ENCODE data around the gene IGF2BP2.

Gene IGF2BP2

DNA sequence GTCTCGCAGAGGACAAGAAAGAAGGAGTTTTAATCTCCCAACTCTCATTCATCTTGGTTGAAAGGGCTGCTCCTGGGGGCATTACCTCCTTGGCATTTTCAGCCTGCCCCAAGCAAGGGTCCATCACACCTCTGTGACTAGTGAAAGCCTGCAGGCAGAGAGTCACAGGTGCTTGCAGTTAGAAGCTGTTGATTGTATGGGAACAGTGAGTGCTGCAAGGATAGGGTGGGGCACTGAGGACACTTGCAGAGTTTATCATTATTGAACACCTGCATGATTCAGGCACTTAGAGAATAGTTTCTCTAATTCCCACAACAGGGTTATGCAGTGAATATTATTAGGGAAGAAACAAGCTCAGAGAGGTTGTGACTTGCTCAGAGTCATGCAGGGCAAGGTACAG lies 41.7 kb upstream of the IGF2BP2 start:
- H3K36me3 ChIP-seq (ENCODE audit: control insufficient read depth in 1 of 2, insufficient read depth in 2 of 2, low read length in 2 of 2), result no peaks in the 10 kb centered on the region
- H3K4me2 ChIP-seq (ENCODE audit: low read length), result no peak overlapping the region
- no peak overlapping the region for H2AFZ ChIP-seq (ENCODE audit: insufficient read depth, low read length, poor library complexity)
- H4K91ac ChIP-seq (ENCODE audit: low read depth, low read length), result no peak overlapping the region
- WGBS (ENCODE audit: extremely low coverage, insufficient coverage, insufficient read length), result no CpG with 5 or more reads among the region's 1 CpG
- no peaks in the 10 kb centered on the region for H3K4me1 ChIP-seq (ENCODE audit: control insufficient read depth in 1 of 2, insufficient read depth in 2 of 2, low read length in 2 of 2)
- H3K27me3 ChIP-seq (ENCODE audit: insufficient read depth, low read length), result no peaks in the 10 kb centered on the region
- H2BK120ac ChIP-seq (ENCODE audit: insufficient read depth, low read length, poor library complexity), result no peak overlapping the region
- no peaks in the 10 kb centered on the region for H3K79me1 ChIP-seq (ENCODE audit: low read length)
- no peak overlapping the region for H3K23ac ChIP-seq (ENCODE audit: low read length)
- no peak overlapping the region for H3K4ac ChIP-seq (ENCODE audit: low read depth, low read length)
- no peak overlapping the region for H3K4me3 ChIP-seq (ENCODE audit: low read depth, low read length)
- no peak overlapping the region for H3K18ac ChIP-seq (ENCODE audit: low read length)
- H2BK5ac ChIP-seq (ENCODE audit: low read depth, low read length, poor library complexity), result no peak overlapping the region
- no peak overlapping the region for H4K8ac ChIP-seq (ENCODE audit: low read depth, low read length)
- H3K79me2 ChIP-seq (ENCODE audit: control insufficient read depth, insufficient read depth, low read length, poor library complexity), result no peaks in the 10 kb centered on the region
- H4K12ac ChIP-seq (ENCODE audit: low read depth, low read length), result no peak overlapping the region
- H3K9ac ChIP-seq (ENCODE audit: low read length), result no peak overlapping the region
- no peak overlapping the region for H3K27ac ChIP-seq (ENCODE audit: low read depth, low read length)
- DNase-seq, result no peak
- H3K14ac ChIP-seq (ENCODE audit: low read length), result no peak overlapping the region
- no peaks in the 10 kb centered on the region for H3K9me3 ChIP-seq (ENCODE audit: insufficient read depth, low read depth, low read length)
- no peak overlapping the region for H2AK5ac ChIP-seq (ENCODE audit: low read length)
- no peak overlapping the region for H2BK12ac ChIP-seq (ENCODE audit: low read length)

GRCh38 chr3:185865247-185865646 lies 40.4 kb upstream of the IGF2BP2 start:
- no peaks in the 10 kb centered on the region for H3K79me2 ChIP-seq (ENCODE audit: control insufficient read depth, insufficient read depth, low read length, poor library complexity)
- no peak overlapping the region for H3K4ac ChIP-seq (ENCODE audit: low read depth, low read length)
- H3K18ac ChIP-seq (ENCODE audit: low read length), result no peak overlapping the region
- no peak overlapping the region for H2BK5ac ChIP-seq (ENCODE audit: low read depth, low read length, poor library complexity)
- no peak overlapping the region for H4K8ac ChIP-seq (ENCODE audit: low read depth, low read length)
- no peak overlapping the region for H3K4me2 ChIP-seq (ENCODE audit: low read length)
- no peak for DNase-seq
- no peaks in the 10 kb centered on the region for H3K36me3 ChIP-seq (ENCODE audit: control insufficient read depth in 1 of 2, insufficient read depth in 2 of 2, low read length in 2 of 2)
- no peaks in the 10 kb centered on the region for H3K4me1 ChIP-seq (ENCODE audit: control insufficient read depth in 1 of 2, insufficient read depth in 2 of 2, low read length in 2 of 2)
- no peak overlapping the region for H2BK120ac ChIP-seq (ENCODE audit: insufficient read depth, low read length, poor library complexity)
- H3K23ac ChIP-seq (ENCODE audit: low read length), result no peak overlapping the region
- no peak overlapping the region for H4K91ac ChIP-seq (ENCODE audit: low read depth, low read length)
- no peak overlapping the region for H3K4me3 ChIP-seq (ENCODE audit: low read depth, low read length)
- WGBS (ENCODE audit: extremely low coverage, insufficient coverage, insufficient read length), result no CpG with 5 or more reads among the region's 1 CpG
- no peak overlapping the region for H3K27ac ChIP-seq (ENCODE audit: low read depth, low read length)
- H2AK5ac ChIP-seq (ENCODE audit: low read length), result no peak overlapping the region
- H3K27me3 ChIP-seq (ENCODE audit: insufficient read depth, low read length), result no peaks in the 10 kb centered on the region
- H2AFZ ChIP-seq (ENCODE audit: insufficient read depth, low read length, poor library complexity), result no peak overlapping the region
- no peak overlapping the region for H3K9ac ChIP-seq (ENCODE audit: low read length)
- H3K79me1 ChIP-seq (ENCODE audit: low read length), result no peaks in the 10 kb centered on the region
- no peaks in the 10 kb centered on the region for H3K9me3 ChIP-seq (ENCODE audit: insufficient read depth, low read depth, low read length)
- H3K14ac ChIP-seq (ENCODE audit: low read length), result no peak overlapping the region
- no peak overlapping the region for H4K12ac ChIP-seq (ENCODE audit: low read depth, low read length)
- H2BK12ac ChIP-seq (ENCODE audit: low read length), result no peak overlapping the region

- Histone ChIP-seq H3K79me2 (ENCODE audit: control insufficient read depth, insufficient read depth, low read length, poor library complexity) (no peaks in the 10 kb centered on the region), H3K79me1 (ENCODE audit: low read length) (no peaks in the 10 kb centered on the region), H2BK5ac (ENCODE audit: low read depth, low read length, poor library complexity) (no peak overlapping the region), H2BK120ac (ENCODE audit: insufficient read depth, low read length, poor library complexity) (no peak overlapping the region), H3K9ac (ENCODE audit: low read length) (no peak overlapping the region), H3K4me2 (ENCODE audit: low read length) (no peak overlapping the region), H3K4ac (ENCODE audit: low read depth, low read length) (no peak overlapping the region), H3K27ac (ENCODE audit: low read depth, low read length) (no peak overlapping the region), H4K12ac (ENCODE audit: low read depth, low read length) (no peak overlapping the region), H4K91ac (ENCODE audit: low read depth, low read length) (no peak overlapping the region), H3K14ac (ENCODE audit: low read length) (no peak overlapping the region), H3K9me3 (ENCODE audit: insufficient read depth, low read depth, low read length) (no peaks in the 10 kb centered on the region), H2AK5ac (ENCODE audit: low read length) (no peak overlapping the region), H2BK12ac (ENCODE audit: low read length) (no peak overlapping the region), H3K36me3 (ENCODE audit: control insufficient read depth in 1 of 2, insufficient read depth in 2 of 2, low read length in 2 of 2) (no peaks in the 10 kb centered on the region), H2AFZ (ENCODE audit: insufficient read depth, low read length, poor library complexity) (no peak overlapping the region), H3K23ac (ENCODE audit: low read length) (no peak overlapping the region), H3K18ac (ENCODE audit: low read length) (no peak overlapping the region), H3K4me3 (ENCODE audit: low read depth, low read length) (no peak overlapping the region), H4K8ac (ENCODE audit: low read depth, low read length) (no peak overlapping the region), H3K27me3 (ENCODE audit: insufficient read depth, low read length) (no peaks in the 10 kb centered on the region), H3K4me1 (ENCODE audit: control insufficient read depth in 1 of 2, insufficient read depth in 2 of 2, low read length in 2 of 2) (no peaks in the 10 kb centered on the region)
- WGBS (ENCODE audit: extremely low coverage, insufficient coverage, insufficient read length), result no CpG with 5 or more reads among the region's 3 CpGs
- DNase-seq, result no peak
These were observed 39.9 kb upstream of the IGF2BP2 start for GRCh38 chr3:185864767-185865166.

DNA sequence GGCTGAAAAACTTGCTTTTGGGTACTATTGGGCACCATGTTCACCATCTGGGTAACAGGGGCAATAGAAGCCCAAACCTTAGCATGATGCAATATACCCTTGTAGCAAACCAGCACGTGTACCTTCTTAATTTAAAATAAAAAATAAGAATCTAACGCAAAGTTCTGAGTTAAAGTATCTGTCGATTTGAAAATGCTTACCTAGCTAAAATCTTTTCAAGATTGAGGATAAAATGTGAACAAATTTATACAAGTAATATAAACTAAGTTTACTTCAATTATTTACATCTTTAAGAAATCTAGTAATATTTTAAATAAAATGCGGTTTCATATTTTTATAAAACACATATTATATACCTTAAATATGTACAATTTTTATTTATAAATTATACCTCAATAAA lies 38.1 kb upstream of the IGF2BP2 start:
- no peaks in the 10 kb centered on the region for H3K4me1 ChIP-seq (ENCODE audit: control insufficient read depth in 1 of 2, insufficient read depth in 2 of 2, low read length in 2 of 2)
- no peak overlapping the region for H2AK5ac ChIP-seq (ENCODE audit: low read length)
- H3K9me3 ChIP-seq (ENCODE audit: insufficient read depth, low read depth, low read length), result no peaks in the 10 kb centered on the region
- H3K4ac ChIP-seq (ENCODE audit: low read depth, low read length), result no peak overlapping the region
- H3K36me3 ChIP-seq (ENCODE audit: control insufficient read depth in 1 of 2, insufficient read depth in 2 of 2, low read length in 2 of 2), result no peaks in the 10 kb centered on the region
- no peak overlapping the region for H2BK12ac ChIP-seq (ENCODE audit: low read length)
- H4K12ac ChIP-seq (ENCODE audit: low read depth, low read length), result no peak overlapping the region
- H3K27ac ChIP-seq (ENCODE audit: low read depth, low read length), result no peak overlapping the region
- no peaks in the 10 kb centered on the region for H3K79me2 ChIP-seq (ENCODE audit: control insufficient read depth, insufficient read depth, low read length, poor library complexity)
- H3K27me3 ChIP-seq (ENCODE audit: insufficient read depth, low read length), result no peaks in the 10 kb centered on the region
- no CpG with 5 or more reads among the region's 4 CpGs for WGBS (ENCODE audit: extremely low coverage, insufficient coverage, insufficient read length)
- no peak overlapping the region for H3K18ac ChIP-seq (ENCODE audit: low read length)
- no peak overlapping the region for H4K8ac ChIP-seq (ENCODE audit: low read depth, low read length)
- H2AFZ ChIP-seq (ENCODE audit: insufficient read depth, low read length, poor library complexity), result no peak overlapping the region
- no peak overlapping the region for H4K91ac ChIP-seq (ENCODE audit: low read depth, low read length)
- H2BK120ac ChIP-seq (ENCODE audit: insufficient read depth, low read length, poor library complexity), result no peak overlapping the region
- no peak for DNase-seq
- no peaks in the 10 kb centered on the region for H3K79me1 ChIP-seq (ENCODE audit: low read length)
- no peak overlapping the region for H3K23ac ChIP-seq (ENCODE audit: low read length)
- H3K4me3 ChIP-seq (ENCODE audit: low read depth, low read length), result no peak overlapping the region
- H3K4me2 ChIP-seq (ENCODE audit: low read length), result no peak overlapping the region
- no peak overlapping the region for H2BK5ac ChIP-seq (ENCODE audit: low read depth, low read length, poor library complexity)
- no peak overlapping the region for H3K14ac ChIP-seq (ENCODE audit: low read length)
- no peak overlapping the region for H3K9ac ChIP-seq (ENCODE audit: low read length)
